ENCODE data around the gene PRKD2.
A peak's percentile ranks its signal among the peaks of the same experiment; 100 is the strongest.

PRKD2 gene

DNA sequence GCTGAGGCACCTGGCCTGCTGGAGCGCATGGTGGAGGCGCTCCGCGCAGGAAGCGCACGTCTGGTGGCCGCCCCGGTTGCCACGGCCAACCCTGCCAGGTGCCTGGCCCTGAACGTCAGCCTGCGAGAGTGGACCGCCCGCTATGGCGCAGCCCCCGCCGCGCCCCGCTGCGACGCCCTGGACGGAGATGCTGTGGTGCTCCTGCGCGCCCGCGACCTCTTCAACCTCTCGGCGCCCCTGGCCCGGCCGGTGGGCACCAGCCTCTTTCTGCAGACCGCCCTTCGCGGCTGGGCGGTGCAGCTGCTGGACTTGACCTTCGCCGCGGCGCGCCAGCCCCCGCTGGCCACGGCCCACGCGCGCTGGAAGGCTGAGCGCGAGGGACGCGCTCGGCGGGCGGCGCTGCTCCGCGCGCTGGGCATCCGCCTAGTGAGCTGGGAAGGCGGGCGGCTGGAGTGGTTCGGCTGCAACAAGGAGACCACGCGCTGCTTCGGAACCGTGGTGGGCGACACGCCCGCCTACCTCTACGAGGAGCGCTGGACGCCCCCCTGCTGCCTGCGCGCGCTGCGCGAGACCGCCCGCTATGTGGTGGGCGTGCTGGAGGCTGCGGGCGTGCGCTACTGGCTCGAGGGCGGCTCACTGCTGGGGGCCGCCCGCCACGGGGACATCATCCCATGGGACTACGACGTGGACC, 39.1 kb upstream of the PRKD2 start (continued):
- TF ChIP-seq ZBTB17 (tag by site-specific recombination; IDR thresholded peaks at IDR 0.05) (no peak), ZBTB8A (tag by site-specific recombination; IDR thresholded peaks at IDR 0.05) (no peak), ZNF555 (tag by site-specific recombination; conservative IDR thresholded peaks at IDR 0.05) (no peak), OSR2 (tag by site-specific recombination; IDR thresholded peaks at IDR 0.05) (no peak)
- TF ChIP-seq, protein P1, sequence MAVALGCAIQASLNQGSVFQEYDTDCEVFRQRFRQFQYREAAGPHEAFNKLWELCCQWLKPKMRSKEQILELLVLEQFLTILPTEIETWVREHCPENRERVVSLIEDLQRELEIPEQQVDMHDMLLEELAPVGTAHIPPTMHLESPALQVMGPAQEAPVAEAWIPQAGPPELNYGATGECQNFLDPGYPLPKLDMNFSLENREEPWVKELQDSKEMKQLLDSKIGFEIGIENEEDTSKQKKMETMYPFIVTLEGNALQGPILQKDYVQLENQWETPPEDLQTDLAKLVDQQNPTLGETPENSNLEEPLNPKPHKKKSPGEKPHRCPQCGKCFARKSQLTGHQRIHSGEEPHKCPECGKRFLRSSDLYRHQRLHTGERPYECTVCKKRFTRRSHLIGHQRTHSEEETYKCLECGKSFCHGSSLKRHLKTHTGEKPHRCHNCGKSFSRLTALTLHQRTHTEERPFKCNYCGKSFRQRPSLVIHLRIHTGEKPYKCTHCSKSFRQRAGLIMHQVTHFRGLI (tag by site-specific recombination; IDR thresholded peaks at IDR 0.05) = no peak

DNA sequence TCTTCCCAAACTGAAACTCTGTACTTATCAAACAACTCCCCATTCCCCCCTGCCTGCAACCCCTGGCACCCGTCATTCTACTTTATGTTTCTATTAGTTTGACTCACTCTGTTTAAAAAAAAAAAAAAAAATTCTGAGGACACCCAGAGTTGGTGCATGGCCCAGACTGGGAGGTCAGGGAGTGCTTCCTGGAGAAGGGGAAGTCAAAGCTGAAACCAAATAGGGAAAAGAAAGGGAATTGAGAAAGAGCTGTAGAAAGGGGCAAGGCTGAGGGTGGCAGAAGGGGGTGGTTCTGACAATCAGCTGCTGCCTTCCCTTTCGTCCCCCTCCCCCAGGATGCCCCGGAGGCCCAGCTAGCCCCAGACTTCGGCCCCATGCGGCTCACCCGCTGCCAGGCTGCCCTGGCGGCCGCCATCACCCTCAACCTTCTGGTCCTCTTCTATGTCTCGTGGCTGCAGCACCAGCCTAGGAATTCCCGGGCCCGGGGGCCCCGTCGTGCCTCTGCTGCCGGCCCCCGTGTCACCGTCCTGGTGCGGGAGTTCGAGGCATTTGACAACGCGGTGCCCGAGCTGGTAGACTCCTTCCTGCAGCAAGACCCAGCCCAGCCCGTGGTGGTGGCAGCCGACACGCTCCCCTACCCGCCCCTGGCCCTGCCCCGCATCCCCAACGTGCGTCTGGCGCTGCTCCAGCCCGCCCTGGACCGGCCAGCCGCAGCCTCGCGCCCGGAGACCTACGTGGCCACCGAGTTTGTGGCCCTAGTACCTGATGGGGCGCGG, 38.4 kb upstream of the PRKD2 start:
- ChIA-PET POLR2A (interaction anchor here (2.6 kb wide), 1 partner anchor 29 kb away, joined by 9 read pairs; no protein-coding TSS in a partner anchor), CTCF (interaction anchor here (0.6 to 3.1 kb wide), 6 partner anchors 12 to 235 kb away, joined by 4 to 42 read pairs (median 10); partner anchors contain the start of genes DACT3 and SLC1A5)

DNA sequence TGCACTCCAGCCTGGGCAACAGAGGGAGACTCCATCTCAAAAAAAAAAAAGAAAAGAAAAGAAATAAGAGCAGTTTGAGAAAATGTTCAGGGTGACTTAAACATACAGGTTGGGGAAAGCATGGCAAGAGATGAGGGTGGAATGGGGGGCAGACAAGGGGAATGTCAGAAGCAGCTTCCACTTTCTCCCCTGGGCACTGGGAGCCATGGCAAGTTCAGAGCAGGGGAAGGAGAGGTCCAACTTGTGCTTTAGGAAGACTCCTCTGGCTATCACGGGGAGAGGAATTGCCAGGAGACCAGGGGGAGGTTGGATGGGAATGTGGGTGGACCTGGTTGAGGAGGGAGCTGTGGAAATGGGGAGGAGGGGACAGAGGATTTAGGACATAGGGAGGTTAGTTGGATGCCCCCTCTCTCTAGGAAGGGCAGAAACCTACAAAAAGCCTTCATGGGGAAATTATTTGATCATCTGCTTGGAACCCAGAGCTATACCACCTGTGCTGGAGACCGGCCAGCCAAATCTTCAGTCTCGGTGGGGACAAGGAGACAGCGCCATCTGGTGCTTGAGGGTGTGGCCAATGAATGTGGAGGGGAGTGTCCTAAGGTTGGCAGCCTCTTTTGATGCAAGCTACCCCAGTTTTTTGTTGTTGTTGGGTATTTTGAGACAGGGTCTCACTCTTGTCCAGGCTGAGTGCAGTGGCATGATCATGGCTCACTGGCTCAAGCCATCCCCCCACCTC, 36.7 kb upstream of the PRKD2 start:
- Histone ChIP-seq H3K9me3 (ENCODE audit: control insufficient read depth, insufficient read depth, low read depth, low read length) (no peaks in the 10 kb centered on the region), H3K4me1 (ENCODE audit: control insufficient read depth, insufficient read depth, low read length) (no peaks in the 10 kb centered on the region), H3K4me3 (ENCODE audit: low read depth, low read length) (no peak overlapping the region), H3K27ac (ENCODE audit: extremely low read depth, low read depth, low read length) (no peak overlapping the region), H3K36me3 (ENCODE audit: control insufficient read depth in 2 of 2, insufficient read depth in 1 of 2, low read length in 2 of 2) (peaks cover 38 to 53% of the 10 kb centered on the region in 2 experiments; a peak in 2 of 3 replicates)
- ChIA-PET CTCF (interaction anchor here (0.5 to 3.1 kb wide), 50 partner anchors 9 to 1500 kb away, joined by 3 to 42 read pairs (median 4); partner anchors contain the start of genes AP2S1 and DACT3), POLR2A (interaction anchor here (0.6 to 2.6 kb wide), 9 partner anchors 12 to 153 kb away, joined by 3 to 9 read pairs (median 4); partner anchors contain the start of genes AP2S1, DACT3 and SLC1A5)
- TF ChIP-seq, protein P2, sequence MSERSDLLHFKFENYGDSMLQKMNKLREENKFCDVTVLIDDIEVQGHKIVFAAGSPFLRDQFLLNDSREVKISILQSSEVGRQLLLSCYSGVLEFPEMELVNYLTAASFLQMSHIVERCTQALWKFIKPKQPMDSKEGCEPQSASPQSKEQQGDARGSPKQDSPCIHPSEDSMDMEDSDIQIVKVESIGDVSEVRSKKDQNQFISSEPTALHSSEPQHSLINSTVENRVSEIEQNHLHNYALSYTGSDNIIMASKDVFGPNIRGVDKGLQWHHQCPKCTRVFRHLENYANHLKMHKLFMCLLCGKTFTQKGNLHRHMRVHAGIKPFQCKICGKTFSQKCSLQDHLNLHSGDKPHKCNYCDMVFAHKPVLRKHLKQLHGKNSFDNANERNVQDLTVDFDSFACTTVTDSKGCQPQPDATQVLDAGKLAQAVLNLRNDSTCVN (tag by site-specific recombination; optimal IDR thresholded peaks at IDR 0.05) = no peak
- TF ChIP-seq TRIM28 (IDR thresholded peaks at IDR 0.05; ENCODE audit: borderline replicate concordance, low read length) (no peak), MZF1 (tag by site-specific recombination; IDR thresholded peaks at IDR 0.05; ENCODE audit: borderline replicate concordance) (no peak), ZNF654 (tag by site-specific recombination; IDR thresholded peaks at IDR 0.05; ENCODE audit: low read depth) (peak; percentile 35), ZIC2 (tag by site-specific recombination; IDR thresholded peaks at IDR 0.05) (no peak), ZNF350 (tag by site-specific recombination; IDR thresholded peaks at IDR 0.05) (no peak)
- TF ChIP-seq, protein P3, sequence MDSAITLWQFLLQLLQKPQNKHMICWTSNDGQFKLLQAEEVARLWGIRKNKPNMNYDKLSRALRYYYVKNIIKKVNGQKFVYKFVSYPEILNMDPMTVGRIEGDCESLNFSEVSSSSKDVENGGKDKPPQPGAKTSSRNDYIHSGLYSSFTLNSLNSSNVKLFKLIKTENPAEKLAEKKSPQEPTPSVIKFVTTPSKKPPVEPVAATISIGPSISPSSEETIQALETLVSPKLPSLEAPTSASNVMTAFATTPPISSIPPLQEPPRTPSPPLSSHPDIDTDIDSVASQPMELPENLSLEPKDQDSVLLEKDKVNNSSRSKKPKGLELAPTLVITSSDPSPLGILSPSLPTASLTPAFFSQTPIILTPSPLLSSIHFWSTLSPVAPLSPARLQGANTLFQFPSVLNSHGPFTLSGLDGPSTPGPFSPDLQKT (IDR thresholded peaks at IDR 0.05; ENCODE audit: borderline replicate concordance, low read depth, low read length) = no peak
- TF ChIP-seq, protein P4, sequence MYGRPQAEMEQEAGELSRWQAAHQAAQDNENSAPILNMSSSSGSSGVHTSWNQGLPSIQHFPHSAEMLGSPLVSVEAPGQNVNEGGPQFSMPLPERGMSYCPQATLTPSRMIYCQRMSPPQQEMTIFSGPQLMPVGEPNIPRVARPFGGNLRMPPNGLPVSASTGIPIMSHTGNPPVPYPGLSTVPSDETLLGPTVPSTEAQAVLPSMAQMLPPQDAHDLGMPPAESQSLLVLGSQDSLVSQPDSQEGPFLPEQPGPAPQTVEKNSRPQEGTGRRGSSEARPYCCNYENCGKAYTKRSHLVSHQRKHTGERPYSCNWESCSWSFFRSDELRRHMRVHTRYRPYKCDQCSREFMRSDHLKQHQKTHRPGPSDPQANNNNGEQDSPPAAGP (tag by site-specific recombination; IDR thresholded peaks at IDR 0.05) = no peak
- TF ChIP-seq, protein P5, sequence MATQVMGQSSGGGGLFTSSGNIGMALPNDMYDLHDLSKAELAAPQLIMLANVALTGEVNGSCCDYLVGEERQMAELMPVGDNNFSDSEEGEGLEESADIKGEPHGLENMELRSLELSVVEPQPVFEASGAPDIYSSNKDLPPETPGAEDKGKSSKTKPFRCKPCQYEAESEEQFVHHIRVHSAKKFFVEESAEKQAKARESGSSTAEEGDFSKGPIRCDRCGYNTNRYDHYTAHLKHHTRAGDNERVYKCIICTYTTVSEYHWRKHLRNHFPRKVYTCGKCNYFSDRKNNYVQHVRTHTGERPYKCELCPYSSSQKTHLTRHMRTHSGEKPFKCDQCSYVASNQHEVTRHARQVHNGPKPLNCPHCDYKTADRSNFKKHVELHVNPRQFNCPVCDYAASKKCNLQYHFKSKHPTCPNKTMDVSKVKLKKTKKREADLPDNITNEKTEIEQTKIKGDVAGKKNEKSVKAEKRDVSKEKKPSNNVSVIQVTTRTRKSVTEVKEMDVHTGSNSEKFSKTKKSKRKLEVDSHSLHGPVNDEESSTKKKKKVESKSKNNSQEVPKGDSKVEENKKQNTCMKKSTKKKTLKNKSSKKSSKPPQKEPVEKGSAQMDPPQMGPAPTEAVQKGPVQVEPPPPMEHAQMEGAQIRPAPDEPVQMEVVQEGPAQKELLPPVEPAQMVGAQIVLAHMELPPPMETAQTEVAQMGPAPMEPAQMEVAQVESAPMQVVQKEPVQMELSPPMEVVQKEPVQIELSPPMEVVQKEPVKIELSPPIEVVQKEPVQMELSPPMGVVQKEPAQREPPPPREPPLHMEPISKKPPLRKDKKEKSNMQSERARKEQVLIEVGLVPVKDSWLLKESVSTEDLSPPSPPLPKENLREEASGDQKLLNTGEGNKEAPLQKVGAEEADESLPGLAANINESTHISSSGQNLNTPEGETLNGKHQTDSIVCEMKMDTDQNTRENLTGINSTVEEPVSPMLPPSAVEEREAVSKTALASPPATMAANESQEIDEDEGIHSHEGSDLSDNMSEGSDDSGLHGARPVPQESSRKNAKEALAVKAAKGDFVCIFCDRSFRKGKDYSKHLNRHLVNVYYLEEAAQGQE (tag by site-specific recombination; IDR thresholded peaks at IDR 0.05) = no peak
- TF ChIP-seq, protein P6, sequence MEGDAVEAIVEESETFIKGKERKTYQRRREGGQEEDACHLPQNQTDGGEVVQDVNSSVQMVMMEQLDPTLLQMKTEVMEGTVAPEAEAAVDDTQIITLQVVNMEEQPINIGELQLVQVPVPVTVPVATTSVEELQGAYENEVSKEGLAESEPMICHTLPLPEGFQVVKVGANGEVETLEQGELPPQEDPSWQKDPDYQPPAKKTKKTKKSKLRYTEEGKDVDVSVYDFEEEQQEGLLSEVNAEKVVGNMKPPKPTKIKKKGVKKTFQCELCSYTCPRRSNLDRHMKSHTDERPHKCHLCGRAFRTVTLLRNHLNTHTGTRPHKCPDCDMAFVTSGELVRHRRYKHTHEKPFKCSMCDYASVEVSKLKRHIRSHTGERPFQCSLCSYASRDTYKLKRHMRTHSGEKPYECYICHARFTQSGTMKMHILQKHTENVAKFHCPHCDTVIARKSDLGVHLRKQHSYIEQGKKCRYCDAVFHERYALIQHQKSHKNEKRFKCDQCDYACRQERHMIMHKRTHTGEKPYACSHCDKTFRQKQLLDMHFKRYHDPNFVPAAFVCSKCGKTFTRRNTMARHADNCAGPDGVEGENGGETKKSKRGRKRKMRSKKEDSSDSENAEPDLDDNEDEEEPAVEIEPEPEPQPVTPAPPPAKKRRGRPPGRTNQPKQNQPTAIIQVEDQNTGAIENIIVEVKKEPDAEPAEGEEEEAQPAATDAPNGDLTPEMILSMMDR (tag by site-specific recombination; IDR thresholded peaks at IDR 0.05) = peak; percentile 57

More for the DNA sequence above, 38.4 kb upstream of the PRKD2 start:
- Histone ChIP-seq H3K4me3 (ENCODE audit: low read depth, low read length) (no peak overlapping the region), H3K4me1 (ENCODE audit: control insufficient read depth, insufficient read depth, low read length) (peaks cover 3% of the 10 kb centered on the region), H3K27ac (ENCODE audit: extremely low read depth, low read depth, low read length) (no peak overlapping the region), H3K9me3 (ENCODE audit: control insufficient read depth, insufficient read depth, low read depth, low read length) (no peaks in the 10 kb centered on the region), H3K36me3 (ENCODE audit: control insufficient read depth in 2 of 2, insufficient read depth in 1 of 2, low read length in 2 of 2) (peaks cover 27 to 41% of the 10 kb centered on the region in 2 experiments; a peak in 2 of 3 replicates)
- peak; percentile 74 for TF ChIP-seq PRDM1 (tag by site-specific recombination; IDR thresholded peaks at IDR 0.05)
- no peak for TF ChIP-seq BCL11B (tag by site-specific recombination; IDR thresholded peaks at IDR 0.05; ENCODE audit: low read depth)
